GM18517 (cell line): Measurements from ENCODE around the gene MAPK11.

Source experiments
- ATAC-seq: cut with Tn5 transposase; IDR thresholded peaks from one replicate; pipeline ENCODE4 v1.9.1; 2021; ENCODE audit warnings: mild to moderate bottlenecking, moderate library complexity; ENCODE audit not compliant: unreplicated experiment

Gene MAPK11

DNA sequence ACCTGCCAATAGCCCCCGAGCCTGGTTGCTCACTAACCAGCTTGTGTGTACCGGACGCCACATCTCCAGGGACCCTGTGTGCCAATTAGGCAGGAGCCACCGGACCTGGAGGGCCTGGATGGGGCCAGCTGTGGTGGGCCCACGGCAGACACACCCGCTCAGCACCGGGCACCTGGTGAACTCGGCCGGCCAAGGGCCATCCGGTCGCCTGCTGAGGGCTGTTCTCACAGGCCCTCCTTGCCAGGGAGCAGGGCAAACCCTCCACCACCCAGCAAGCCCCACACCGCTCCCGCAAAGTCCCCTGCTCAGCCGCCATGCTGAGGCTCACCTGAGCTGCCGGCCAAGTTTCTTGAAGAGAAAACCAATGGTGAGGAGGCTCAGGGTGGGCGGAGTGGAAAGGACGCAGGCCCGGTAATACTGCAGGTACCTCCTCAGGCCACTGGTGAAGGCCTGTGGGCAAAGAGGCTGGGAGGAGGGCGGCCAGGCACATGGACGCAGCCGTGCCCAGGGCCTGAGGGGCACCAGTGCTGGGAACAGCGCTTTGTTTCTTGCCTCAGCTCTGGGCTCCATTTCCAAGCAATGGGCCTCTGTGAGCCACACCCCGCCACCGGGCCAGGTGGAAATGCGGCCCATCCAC lies 42.5 kb downstream of the MAPK11 start:
- ATAC-seq, result no peak

- ATAC-seq, result no peak
Measured at GRCh38 chr22:50226875-50227165, 43.4 kb downstream of the MAPK11 start.

GRCh38 chr22:50226063-50226874 lies 43.9 kb downstream of the MAPK11 start:
- no peak for ATAC-seq

DNA sequence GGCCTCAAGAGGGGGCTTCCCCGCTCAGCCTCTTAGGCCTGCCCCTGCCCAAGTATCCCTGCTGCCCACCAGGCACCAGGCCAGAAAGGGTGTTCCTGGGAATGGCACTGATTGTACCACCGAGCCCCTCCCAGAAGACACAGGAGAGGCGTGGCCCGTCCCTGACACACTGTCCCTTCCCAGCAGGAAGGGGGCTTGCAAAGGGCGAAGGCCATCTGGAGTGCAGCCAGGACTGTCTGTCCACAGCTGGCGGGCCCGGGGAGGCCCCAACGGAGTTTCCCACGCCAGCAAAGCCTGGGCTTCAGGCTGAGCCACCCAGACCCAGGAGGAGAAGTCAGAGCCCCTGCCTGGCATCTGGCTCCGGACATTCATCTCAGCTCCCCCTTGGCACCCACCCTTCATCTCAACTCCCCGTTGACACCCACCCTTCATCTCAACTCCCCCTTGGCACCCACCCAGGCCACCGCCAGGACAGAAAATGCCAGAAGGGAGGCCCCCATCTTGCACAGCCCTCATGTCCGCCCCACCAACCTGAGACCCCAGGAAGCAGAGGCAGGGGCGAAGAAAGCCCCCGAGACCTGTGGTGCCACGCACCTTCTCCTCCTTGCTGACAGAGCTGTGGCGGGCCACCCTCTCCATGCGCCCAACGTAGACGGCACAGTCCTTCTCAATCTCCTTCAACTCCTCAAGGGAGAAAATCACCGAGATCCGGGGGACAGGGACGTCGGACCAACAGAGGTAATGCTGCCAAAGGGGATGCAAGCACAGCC lies 44.8 kb downstream of the MAPK11 start:
- ATAC-seq, result no peak

DNA sequence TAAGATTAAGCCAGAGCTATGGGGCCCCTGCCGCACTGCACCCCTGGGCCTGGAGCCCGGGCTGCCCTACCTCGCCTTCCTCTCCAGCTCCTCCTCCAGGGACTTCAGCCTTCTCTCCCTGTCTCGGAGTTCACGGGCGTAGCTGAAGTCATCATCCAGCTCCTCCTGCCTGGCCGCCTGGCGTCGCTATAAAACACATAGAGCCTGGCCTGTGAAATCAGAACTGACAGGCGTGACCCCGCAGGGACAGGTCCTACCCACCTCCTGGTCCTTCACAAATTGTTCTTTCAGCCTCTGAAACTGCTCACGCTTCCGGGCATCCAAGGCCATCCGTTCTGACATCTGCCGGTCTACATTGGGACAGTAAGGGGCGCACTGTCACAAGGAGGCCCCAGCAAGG lies 46.1 kb downstream of the MAPK11 start:
- ATAC-seq, result no peak

GRCh38 chr22:50222508-50222907 lies 47.7 kb downstream of the MAPK11 start:
- no peak for ATAC-seq

DNA sequence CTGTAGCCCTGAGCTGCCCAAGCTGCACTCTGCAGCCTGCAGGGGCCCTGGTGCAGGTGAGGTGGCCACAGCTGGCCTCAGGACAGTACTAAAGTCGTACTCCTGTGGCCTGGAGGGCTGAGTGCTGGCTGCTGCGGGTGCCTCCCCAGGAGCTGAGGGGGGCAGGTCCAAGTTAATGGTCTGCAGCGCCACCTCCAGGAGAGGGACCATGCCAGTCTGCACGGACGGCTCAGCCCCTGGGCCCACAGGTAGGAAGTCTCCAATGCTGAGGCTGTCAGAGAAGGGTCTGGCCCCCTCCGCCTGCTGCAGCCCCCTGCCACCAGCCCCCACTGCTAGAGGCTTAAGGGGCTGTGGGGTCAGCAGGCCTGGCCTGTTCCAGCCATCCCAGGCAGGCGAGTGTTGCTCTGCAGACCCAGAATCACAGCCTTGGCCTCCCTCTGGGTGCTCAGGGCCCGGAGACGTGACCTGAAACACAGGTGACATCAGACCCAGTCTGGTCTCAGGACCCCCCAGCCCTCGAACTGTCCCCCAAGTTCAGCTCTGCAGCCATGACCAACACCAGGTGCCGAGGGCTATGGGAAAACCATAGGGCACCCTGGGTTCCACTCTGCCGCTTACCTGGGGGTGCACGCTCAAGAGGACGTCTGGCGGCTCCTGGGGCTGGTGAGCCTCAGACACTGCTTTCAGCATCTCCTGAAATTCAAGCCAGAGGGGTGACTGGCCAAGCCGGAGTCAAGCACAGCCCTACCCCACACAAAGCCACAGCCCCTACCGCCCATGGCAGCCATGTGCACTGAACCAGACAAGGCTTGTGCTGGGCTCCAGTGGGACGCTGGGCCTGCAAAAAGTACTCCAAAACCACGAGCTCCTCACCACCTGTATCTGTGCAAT lies 48.5 kb downstream of the MAPK11 start:
- no peak for ATAC-seq

GRCh38 chr22:50220603-50221409 lies 49.4 kb downstream of the MAPK11 start:
- ATAC-seq, result no peak

DNA sequence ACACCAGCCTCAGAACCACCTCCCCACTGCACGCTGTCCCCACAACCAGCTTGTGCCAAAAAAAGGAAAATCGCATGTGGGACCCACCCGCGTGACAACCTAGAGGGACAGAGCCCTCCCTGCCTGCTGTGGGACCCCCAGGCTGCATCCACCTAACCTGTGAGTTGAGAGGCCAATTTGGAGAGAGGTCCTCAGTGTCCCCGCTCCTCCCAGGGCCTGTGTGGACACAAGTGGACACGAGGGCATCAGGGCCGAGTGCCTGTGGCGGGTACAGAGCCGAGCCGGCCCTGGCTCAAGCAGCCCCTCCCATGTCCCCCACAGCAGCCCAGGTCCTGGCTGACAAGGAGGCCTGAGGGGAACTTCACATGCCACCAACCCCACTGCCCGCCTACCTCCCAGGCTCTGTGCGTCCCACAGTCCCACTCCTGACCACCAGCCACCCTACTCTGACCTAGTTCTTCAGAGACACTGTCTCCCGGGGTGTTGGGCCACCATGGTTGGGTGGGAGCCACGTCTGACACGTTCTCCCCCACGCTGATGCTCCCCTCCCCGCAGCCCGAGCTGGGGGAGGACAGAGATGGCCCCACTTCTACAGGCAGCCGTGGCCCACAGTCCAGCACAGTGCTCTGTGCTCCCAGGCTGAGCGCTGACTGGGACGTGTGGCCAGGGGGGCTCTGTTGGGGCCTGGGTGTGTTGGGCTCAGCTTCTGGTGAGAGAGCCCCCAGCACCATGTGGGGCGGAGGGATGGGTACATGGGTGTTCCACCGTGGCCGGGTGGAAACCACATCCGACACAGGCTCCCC lies 50.2 kb downstream of the MAPK11 start:
- ATAC-seq, result no peak

DNA sequence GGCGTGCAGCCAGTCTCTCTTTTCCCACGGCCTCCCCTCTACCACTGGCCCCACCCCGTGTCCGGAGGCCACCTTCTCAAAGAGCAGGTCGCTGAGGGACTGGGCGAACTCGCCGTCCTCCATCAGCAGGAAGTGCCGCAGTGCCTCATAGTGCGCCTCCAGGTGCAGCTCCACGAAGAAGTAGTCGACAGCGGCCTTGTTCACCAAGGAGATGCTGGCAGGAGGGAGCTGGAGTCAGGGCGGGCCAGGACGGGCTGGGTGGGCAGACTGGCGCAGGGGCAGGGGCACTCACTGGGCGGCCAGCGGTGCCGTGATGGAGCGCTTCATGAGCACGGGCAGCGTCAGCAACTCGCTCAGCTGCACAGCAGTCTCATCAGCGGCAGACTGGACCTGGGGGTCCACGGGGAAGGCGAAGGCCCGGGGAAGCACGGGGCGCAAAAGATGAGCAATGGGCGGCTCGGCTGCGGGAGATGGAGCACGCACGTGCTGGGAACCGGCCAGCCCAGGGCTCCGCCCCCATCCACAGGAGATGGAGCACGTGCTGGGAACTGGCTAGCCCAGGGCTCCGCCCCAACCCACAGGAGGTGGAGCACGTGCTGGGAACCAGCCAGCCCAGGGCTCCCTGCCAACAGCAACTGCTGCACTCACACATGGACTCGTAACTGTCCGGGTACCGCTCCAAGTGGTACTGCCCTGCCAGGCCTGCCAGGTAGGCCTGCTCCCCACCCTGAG lies 51.0 kb downstream of the MAPK11 start:
- ATAC-seq, result no peak

DNA sequence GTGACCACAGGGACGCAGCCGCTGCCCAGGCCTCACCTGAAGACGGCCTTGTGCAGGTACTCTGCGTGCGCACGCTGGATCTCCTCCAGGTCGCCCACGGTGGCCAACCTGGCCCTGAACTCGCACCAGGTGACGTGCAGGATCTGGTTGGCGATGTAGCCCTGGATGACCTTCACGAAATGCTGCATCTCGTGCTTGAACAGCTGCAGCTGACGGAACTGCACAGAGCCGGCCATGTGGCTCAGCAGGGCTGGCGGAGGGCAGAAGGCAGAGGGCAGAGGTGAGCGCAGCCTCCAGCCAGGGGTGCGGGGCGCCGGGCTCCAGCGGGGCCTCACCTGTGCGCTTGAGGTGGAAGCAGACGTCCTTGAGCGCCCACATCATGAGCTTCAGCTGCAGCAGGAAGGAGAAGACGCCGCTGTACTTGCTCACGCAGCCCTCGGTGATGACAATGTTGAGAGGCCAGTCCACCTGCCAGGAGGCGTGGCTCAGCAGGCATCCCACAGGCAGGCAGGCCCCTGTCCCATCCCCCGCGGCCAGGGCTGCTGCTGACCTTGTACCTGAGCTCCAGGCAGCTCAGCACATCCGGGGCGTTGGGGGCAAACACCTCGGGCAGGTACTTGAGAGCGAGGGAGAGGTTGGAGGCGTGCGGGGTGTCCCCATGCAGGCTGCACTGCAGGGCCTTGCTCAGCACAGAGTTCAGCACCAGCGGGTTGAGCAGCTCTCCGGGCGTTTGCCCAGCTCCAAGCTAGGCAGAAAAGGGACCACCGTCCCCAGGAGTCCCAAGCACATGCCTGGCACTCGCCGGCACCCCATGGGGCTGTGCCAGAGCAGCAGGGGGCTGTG lies 51.8 kb downstream of the MAPK11 start:
- ATAC-seq, result no peak

- ATAC-seq, result no peak
Measured at GRCh38 chr22:50217543-50218152, 52.5 kb downstream of the MAPK11 start.

DNA sequence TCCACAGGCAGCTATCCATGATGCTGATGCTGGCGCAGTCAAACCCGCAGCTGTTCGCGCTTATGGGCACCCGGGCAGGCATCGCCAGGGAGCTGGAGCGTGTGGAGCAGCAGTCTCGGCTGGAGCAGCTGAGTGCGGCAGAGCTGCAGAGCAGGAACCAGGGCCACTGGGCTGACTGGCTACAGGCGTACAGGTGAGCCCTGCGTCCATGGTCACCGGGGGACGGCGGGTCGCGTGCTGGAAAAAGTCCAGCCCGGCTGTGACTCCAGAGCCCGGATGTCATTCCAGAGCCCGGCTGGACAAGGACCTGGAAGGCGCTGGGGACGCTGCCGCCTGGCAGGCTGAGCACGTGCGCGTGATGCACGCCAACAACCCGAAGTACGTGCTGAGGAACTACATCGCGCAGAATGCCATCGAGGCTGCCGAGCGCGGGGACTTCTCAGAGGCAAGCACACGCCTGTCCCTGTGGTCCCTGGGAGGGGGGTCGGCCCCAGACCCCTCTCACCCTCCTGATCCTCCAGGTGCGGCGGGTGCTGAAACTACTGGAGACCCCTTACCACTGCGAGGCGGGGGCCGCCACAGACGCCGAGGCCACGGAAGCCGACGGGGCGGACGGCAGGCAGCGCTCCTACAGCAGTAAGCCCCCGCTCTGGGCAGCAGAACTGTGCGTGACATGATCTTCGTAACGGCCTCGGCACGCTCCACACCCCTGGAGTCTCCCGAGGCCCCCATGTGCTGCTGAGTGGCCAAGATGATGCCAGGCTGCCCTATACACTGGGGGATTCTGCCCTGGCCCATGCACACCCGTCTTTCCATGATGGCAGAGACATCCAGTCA lies 53.3 kb downstream of the MAPK11 start:
- ATAC-seq, result no peak

DNA sequence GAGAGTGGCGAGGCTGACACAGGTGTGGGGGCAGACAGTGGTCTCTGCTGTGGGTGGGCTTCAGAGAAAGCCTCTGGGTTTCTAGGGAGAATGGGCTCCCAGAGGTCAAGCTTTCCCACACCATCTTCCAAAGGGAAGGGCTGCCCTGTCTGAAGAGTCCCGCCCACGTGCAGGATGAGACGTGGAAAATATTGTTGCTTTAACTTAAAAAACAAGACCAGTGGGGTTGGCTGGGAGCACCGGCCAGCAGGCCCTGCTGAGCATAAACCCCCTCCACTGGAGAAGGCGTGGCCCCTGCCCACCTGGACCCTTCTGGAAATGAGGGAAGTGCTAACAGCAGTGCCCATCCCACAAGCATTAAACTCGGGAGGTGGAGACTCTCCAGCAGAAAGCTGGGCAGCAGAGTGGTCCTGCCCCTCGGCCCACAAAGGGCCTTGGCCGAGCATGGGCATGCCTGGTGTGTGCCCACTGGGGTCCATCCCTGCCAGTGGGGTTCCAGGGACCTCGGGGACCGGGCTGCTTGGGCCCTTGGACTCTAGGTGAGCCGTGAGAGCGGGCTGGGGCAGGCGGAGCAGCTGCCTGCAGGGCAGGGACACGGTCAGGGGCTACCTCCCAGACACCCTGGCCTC lies 54.0 kb downstream of the MAPK11 start:
- no peak for ATAC-seq

GRCh38 chr22:50215297-50216054 lies 54.7 kb downstream of the MAPK11 start:
- ATAC-seq, result no peak
